ENCODE measurements around the gene CCT8.
A peak's percentile ranks its signal among the peaks of the same experiment; 100 is the strongest.

CCT8 gene

DNA sequence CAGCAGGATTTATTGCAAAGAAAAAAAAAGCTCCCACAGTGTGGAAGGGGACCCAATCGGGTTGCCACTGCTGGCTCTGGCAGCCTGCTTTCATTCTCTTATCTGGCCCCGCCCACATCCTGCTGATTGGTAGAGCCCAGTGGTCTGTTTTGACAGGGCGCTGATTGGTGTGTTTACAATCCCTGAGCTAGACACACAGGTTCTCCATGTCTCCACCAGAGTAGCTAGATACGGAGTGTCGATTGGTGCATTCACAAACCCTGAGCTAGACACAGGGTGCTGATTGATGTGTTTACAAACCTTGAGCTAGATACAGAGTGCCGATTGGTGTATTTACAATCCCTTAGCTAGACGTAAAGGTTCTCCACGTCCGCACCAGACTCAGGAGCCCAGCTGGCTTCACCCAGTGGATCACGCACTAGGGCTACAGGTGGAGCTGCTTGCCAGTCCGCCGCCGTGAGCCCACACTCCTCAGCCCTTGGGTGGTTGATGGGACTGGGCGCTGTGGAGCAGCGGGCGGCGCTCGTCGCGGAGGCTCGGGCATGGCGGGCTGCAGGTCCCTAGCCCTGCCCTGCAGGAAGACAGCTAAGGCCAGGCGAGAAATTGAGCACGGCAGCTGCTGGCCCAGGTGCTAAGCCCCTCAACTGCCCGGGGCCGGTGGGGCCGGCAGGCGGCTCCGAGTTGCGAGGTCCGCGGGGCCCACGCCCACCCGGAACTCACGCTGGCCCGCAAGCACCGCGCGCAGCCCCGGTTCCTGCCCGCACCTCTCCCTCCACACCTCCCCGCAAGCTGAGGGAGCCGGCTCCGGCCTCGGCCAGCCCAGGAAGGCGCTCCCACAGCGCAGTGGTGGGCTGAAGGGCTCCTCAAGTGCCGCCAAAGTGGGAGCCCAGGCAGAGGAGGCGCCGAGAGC, 3.5 kb upstream of the CCT8 start:
- DNase-seq = peak; percentile 65

DNA sequence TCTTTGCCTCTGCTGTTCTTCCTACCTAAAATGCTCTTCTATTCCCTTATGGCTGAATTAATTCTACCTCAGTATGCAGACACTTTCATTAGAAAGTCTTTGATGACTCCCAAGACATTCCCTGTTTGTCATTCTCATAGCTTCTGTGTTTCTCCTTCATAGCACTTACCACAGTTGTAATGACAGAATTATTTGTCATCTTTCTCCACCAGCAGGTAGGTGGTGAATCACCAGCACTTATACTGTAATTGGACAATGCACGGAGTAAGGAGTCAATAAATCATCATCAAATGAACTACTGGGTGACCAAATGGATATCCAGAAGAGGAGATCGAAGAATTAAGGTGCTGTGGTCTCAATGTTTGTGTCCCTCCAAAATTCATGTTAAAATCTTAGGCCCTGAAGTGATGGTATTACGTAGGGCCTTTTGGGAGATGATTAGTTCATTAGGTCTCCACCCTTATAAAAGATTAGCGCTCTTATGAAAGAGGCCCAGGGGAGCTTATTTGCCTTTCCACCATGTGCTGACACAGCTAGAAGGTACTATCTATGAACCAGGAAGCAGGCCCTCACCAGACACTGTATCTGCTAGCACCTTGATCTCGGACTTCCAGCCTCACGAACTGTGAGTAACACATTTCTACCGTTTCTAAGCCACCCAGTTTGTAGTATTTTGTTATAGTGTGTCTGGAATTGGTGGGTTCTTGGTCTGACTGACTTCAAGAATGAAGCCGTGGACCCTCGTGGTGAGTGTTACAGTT, 2.4 kb upstream of the CCT8 start:
- DNase-seq = no peak

DNA sequence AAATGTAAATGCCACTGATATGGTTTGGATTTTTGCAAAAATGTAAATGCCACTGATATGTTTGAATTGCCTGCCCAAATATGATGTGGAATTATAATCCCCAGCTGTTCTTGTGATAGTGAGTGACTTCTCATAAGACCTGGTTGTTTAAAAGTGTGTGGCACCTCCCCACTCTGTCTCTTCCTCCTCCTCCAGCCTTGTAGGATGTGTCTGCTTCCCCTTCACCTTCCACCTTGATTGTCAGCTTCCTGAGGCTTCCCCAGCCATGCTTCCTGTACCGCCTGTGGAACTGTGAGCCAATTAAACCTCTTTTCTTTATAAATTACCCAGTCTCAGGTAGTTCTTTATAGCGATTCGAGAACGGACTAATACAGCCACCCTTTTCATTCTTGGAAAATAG, 1.3 kb upstream of the CCT8 start:
- DNase-seq = no peak

DNA sequence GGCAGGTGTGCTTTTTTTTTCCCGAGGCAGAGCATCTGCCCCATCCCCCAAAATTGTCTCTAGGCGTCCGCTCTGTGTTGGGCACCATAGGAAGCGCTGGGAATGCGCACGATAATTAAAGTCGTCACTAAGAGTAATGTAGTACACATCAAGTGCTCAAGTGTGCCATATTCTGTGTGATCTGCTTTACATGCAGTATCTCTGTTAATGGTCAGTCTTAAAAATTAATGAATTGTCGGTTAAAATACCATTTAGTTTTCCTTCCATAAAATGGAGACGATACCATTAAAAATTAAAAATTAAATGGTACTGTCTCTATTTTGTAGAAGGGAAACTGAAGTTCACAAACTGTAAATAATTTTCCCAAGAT, 544 bp upstream of the CCT8 start:
- DNase-seq = no peak

DNA sequence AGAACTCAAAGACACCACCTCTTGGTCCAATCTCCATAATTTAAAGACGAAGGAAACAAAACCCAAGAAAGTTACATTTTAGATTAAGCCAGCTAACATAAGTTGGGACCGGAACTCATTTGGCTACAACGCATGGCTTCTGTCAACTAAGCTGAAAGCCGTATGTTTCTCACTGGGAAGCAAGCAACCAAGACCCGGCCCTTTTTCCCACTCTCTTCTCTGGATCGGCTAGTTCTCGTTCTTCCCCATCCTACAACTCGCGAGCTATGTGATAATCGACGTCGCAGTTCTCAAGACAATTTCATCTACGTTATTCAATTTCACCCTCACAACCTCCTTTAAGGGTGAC, 601 bp downstream of the CCT8 start:
- no peak for DNase-seq

DNA sequence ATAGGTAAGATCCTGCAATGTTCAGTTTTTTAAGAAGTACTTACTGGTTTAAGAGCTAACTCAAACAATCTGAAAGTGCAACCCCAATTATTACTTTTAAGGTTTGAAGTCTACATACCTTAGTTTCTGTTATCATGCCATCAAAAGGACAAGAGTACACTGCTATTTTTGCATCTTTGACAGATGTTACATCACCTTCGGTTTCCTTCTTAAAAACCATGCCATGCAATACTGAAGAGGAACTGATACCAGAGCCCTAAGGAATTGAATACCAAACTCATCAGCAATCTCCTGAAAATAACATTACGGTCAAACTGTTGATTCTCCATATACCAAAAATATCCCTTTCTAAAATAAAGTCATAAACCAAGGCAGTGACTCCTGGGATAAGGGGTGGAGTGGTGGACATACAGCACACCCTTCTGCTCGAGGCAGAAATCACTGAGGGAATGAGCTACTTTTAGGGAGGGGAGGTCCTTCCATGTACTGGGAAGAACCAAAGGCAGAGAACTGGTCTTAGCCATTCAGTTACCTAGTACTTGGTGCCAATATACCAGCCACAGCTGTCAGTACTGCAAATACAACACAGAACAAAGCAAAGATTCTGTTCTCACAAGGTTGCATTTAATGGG, 8.5 kb downstream of the CCT8 start:
- DNase-seq = no peak

DNA sequence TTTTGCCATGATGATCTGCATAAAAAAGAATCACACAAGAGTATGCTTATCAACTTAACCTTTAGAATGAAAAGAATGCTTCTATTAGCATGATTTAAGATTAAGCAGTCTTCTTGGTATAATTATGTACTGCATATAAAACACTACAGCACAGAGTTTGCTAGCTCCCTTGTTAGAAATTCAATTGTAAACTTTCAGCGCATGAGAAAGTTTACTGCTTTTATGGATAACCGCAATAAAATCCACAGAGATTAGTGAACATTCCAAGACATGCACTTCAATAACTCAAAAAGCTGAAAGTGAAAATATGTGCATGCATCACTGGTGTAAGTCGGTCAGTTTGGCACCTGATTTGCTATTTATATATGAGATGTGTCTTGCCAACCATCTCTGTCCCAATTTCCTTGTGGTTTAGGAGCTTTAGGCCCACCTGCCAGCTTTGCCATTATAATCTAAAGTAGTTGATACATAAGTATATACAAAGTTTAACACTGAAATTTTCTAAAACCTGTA, 16.9 kb downstream of the CCT8 start:
- no peak for DNase-seq

DNA sequence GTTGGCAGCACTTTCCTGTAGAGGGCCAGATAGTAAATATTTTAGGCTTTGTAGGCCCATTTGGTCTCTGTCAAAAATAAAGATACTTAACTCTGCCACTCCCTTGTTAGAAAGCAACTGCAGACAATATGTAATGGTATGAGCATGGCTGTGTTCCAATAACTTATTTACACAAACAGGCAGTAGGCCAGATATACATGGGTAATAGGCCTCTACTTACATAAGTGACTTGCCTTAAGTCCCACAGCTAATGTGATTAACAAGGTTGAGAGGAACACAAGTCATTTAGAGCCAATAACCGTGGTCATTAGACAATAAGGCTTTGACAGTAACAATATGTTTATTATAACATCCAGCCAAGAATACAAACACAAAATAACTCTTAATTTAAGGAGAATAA, 17.4 kb downstream of the CCT8 start:
- no peak for DNase-seq

DNA sequence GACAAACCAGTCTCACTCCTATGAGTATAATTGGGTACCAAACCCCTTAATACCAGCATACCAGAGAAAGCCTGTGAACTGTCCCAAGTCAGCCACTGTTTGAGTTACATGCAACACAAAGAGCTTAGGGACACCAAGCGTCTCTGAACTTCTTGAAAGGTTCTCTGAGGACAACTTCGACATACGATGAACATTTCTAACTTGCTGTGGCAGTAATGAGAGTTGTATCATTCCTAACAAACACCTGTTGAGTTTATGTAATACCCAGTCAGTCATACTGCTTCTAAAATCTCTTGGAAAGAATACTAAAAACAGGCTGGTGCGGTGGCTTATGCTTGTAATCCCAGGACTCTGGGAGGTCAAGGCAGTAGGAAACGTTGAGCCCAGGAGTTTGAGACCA, 18.4 kb downstream of the CCT8 start:
- DNase-seq = no peak

DNA sequence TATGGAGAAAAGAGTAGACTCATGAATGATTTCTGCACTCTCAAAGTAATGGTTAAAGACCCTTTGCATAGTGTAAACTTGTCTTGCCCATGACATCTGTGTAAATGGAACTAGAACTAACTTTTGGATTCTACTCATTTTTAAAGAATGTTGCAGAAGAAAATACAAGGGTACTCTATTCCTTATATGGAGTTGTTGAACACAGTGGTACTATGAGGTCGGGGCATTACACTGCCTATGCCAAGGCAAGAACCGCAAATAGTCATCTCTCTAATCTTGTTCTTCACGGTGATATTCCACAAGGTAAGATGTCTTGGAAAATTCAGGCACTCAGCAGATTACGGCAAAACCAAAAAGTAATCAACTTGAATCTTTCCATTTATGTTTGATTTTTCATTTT, 19.8 kb downstream of the CCT8 start:
- no peak for DNase-seq

DNA sequence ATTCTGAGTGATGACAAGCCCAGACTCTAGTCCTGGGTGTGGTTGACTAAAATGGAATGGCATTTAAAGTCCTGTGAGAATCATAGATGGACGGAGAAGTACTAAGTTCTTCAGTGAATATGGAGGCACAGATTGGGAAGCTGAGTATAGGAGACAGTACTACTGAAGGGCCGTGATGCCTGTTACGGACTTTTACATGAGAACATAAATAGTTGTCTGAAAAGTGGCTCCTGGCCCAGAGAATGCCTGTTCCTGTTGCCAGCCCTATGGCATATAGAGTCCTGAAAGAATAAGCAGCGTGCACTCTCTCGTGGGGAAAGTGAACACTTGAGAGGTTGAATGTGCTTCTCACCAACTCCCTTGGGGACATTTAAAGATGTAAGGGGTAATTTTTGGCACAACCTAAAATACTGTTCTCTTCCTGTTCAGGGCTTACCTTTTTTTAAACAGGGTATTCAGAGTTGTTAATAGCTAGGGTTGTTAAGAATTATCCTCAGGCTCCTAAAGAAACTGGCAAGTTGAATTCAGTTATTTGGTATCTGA, 20.4 kb downstream of the CCT8 start:
- no peak for DNase-seq

DNA sequence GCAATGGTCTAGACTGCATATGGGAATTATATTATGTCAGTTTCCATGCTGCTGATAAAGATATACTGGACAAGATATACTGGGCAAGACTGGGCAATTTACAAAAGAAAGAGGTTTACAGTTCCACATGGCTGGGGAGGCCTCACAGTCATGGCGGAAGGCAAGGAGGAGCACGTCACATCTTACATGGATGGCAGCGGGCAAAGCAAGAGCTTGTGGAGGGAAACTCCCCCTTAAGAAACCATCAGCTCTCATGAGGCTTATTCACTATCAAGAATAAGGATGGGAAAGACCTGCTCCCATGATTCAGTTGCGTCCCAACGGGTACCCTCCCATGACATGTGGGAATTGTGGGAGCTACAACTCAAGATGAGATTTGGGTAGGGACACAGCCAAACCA, 21.2 kb downstream of the CCT8 start:
- no peak for DNase-seq

DNA sequence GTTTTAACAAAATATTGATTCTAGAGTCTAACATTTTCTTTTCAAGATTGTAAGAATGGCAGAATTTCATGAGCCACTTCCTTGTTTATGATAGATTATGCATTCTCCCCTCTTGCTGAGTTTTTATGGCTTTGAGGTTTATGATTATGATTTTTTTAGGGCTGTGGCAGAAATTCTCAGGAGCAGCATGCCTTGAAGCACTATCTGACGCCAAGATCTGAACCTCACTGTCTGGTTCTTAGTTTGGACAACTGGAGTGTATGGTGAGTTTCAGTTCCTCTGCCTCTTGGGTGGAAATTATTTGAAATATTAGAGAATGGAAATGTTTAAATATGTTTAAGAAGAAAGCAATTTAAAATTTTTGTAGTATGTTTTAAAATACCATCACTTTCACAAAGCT, 38.8 kb downstream of the CCT8 start:
- DNase-seq = no peak

DNA sequence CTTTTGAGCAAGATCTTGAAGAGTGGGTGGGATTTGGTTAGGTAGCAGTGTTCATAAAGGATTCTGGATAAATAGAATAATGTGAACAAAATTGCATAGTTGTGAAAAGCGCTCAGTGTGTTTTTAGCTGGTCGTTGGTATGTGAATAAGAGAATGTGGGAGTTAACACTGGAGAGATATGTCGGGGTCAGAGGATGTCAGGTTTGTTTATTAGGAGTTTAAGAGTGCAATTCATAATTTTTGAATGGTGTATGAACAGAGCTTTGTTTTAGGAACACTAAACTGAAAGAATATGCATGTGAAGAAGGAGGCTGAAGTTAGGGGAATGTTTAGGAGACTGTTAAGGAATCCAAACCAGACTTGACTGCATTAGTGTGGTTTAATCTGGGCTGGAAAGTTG, 39.6 kb downstream of the CCT8 start:
- DNase-seq = no peak

DNA sequence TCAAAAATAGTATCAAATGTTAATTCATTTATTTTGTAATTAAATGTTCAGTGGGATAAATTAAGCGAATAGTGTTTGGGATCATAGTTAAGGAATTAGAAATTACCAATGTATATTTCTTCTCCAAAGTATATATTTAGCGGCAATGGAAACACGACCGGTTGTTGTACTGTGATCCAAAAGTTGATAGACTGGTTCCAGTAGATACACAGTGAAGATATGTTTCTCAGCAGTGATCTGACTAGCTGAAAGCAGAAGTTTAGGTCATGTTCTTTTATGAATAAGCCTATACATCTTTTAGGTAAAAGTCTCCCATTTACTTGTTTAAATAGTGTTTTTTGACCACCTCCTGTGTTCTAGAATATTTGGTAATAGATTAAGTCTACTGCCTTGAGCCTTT, 40.1 kb downstream of the CCT8 start:
- no peak for DNase-seq

DNA sequence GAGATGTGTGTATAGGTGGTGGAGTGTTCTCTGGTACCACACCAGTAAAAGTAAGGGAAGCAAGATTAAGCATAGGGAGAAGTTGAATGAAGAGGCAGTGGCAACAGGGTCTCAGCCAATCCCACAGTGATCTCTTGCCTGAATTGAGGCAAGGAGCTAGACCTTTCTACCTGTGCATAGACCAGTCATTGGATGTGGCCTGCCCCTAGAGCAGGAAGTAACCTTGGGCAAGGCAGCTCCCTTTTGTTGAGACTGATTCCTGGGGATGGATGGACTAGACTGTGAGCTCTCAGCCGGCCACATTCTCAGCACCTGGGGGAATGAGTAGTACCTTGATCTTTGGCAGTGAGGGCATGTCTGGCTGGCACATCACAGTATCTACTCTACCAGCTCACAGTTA, 42.5 kb downstream of the CCT8 start:
- no peak for DNase-seq

DNA sequence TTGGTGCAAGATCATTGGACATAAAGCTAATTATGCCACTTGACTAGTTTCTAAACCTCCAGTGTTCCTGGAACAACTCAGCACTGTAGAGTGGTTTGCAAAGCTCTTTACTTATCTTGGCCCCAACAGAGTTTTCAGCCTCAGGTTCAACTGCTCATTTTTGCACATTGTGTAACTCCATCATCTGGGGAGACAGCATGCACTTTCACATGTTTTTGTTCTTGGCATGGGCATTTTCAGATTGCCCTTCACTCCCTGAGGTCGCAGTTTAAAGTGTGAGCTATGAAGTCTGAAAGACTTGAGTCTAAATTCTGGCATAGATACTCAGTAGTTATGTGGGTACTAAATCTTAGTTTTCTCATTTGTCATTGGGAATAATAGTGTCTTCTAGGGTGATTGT, 43.9 kb downstream of the CCT8 start:
- no peak for DNase-seq

DNA sequence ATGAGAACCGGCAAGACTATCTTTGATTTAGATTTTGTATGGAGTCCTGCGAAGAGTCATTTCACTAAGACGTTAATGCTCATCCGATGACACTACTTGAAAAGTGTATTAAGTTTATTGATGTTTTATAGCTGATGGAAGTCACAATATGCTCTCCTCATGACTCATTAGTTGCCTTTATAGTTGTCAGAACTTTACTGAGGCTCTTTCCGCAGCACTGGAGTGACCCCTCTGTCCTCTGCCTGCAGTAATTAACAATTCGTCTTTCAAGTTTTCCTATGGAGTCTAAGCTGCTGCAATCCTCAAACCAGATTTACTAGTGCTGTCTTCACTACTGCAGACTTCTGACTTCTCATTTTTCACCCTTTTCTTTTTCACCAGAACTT, 48.1 kb downstream of the CCT8 start:
- DNase-seq = no peak

DNA sequence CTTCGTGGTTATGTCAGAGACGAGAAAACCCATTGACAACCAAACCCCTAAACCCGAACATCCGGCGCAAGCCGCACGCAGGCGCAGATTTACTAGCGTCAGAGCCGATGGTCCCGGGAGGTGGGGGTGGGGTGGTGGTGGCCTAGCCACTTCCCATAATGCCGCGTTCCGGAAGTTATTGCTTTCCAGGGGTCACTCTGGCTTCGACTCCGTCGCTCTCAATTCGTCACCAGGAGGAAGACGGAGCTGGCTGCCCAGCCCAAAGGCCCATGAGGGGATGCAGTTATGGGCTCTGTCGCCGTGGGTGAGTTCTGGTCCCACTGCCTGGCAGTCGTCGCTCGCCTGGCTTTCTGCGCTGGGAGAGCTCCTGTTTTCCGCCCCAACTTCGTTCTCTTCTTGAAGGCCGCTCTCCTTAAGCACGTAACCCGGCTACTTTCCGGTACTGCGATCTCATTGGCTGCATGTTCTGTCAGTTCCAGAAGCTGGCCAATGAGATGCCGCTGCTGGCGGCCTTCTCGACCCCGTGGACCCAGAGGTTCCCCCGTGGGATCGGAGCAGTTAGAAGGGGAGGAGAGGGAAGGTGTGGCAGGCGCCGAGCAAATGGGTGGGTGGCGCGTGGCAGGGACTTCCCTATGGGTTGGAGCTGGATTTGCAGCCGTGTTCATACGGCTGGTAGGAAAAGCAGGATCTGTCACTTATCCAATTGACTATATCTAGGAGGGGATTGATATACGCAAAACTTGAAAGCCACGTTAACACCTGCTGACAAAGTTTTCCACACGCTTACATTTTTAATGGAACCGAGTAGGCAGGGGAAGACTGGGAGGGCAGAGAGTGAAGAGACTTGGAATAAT, 48.7 kb downstream of the CCT8 start, which contains the start of gene USP16:
Gene USP16, plus strand, starts transcription at position 195 of the 854 bp plus-strand sequence. CDS start 3,246 bp downstream, outside the sequence.
- DNase-seq = peak; percentile 94

DNA sequence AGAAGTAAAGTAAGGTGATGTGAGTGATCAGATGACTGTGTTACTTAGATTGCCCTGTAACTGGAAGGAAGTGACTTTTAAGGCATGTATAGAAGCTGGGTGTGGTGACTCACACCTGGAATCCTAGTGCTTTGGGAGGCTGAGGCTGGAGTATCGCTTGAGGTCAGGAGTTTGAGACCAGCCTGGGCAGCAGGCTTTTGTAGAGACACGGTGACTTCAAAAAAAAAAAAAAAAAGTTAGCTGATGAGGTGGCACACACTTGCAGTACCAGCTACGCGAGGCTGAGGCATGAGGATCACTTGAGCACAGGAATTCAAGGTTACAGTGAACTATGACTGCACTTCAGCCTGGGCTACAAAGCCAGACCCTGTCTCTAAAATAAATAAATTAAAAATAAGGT, 51.3 kb downstream of the CCT8 start:
- DNase-seq = no peak

DNA sequence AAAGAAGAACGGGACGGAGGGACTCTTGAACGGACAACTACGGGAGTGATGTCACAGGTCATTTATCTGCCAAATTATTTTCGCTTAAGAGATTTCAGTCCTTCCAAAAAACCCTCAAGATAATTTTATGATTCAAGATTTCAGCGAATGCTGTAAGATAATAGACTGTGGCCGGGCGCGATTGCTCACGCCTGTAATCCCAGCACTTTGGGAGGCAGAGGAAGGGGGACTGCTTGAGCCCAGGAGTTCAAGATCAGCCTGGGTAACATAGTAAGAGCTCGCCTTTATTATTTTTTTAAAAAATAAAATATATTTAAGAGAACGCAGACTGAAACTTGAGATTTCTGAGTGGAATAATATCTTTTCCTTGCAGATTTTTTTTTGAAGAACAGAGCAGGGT, 54.9 kb downstream of the CCT8 start:
- DNase-seq = no peak

DNA sequence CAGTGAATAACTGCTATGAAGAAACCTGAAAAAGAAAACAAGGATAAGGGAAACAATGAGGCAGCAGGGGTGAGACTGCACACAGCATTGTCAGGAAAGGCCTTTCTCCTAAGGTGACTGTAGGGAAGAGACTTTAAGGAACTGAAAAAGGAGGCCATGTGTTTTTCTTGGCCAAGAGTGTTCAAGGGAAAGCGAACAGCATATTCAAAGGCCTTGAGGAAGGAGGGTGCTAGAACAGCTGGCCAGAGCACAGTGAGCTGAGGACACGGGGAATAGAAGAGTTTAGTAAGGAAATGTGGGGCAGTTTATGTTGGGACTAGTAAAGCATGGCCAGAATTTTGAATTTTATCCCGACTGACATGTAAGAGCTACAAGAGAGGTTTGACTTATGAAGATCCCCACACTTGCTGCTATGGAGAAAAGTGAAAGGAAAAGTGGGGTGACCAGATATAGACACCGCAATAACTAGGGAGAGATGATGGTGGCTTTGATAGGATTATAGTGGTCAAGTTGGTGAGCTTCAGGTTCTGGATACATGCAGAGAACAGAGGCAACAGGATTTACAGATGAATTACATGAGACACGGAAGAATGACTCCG, 55.7 kb downstream of the CCT8 start:
- no peak for DNase-seq
